HCT116 (cell line): ENCODE measurements around the gene SELENON. TPM values are rescaled to one million over a fixed set of nuclear protein-coding genes. Genes with fewer than 3 reads are reported as not detected.

Source experiments
- ATAC-seq: fragments of 200-7000 bp; cut with Tn5 transposase; 2 replicates; pipeline ENCODE4 v1.9.1; 2020; ENCODE audit warnings: mild to moderate bottlenecking, moderate library complexity
- BruUV-seq: library from RNA; stranded (reverse); fragments of 400-500 nt; replicated peaks from 2 replicates; lab custom pipeline; 2021; lab: Mats Ljungman, UMichigan
- CTCF ChIA-PET: fragments of 300-600 bp; sonication (Branson Sonifier 250); formaldehyde crosslinking; loops from one replicate; lab custom pipeline; 2021; ENCODE audit warnings: antibody characterized with exemption; lab: Charles Lee
- POLR2A ChIA-PET: fragments of 300-600, 350-600 bp; sonication (Branson Sonifier 250); formaldehyde crosslinking; loops from one replicate; lab custom pipeline; 2021; ENCODE audit warnings: antibody characterized with exemption; lab: Charles Lee
- RAD21 ChIA-PET, 2 experiments: fragments of 300-600 bp; sonication (Branson Sonifier 250); formaldehyde crosslinking; loops; one replicate each; lab custom pipeline; 2023; ENCODE audit warnings: low total read pairs in 2 of 2; ENCODE audit not compliant: uncharacterized antibody in 2 of 2, unreplicated experiment in 2 of 2, low non-redundant PET in 1 of 2; lab: Charles Lee
- DNase-seq: peaks from one replicate; pipeline ENCODE4 v3.0.0-alpha.2; 2010; ENCODE audit warnings: low read depth, low spot score
- H2AFZ ChIP-seq: fragments of 200-600 bp; shearing (Covaris generic), sonication (generic); 2 replicates; pipeline ENCODE4 v1.6.1; 2017; ENCODE audit warnings: low read depth, mixed run types, mixed read lengths, antibody characterized with exemption, low read length; ENCODE audit not compliant: poor library complexity, severe bottlenecking
- H3K27ac ChIP-seq: 2 replicates; pipeline ENCODE4 v1.5.1; 2012; ENCODE audit warnings: low read depth, low read length
- H3K27me3 ChIP-seq: fragments of 200-600 bp; sonication (generic); 2 replicates; pipeline ENCODE4 v1.6.1; 2016; ENCODE audit warnings: mixed run types, low read length, mixed read lengths; ENCODE audit not compliant: insufficient read depth
- H3K36me3 ChIP-seq, 2 experiments: fragments of 200-500 bp in 1 of 2; fragments of 200-600 bp in 1 of 2; sonication (Bioruptor generic) in 1 of 2; sonication (generic) in 1 of 2; 2 replicates each; pipeline versions ENCODE4 v1.5.1 to v1.6.1; 2014 to 2016; ENCODE audit warnings: low read length in 2 of 2, inconsistent platforms in 1 of 2, mixed read lengths in 1 of 2, mixed run types in 1 of 2; ENCODE audit not compliant: insufficient read depth in 2 of 2, control insufficient read depth in 1 of 2
- H3K4me1 ChIP-seq, 2 experiments: fragments of 200-600 bp in 1 of 2; sonication (generic) in 1 of 2; 2 replicates each; pipeline versions ENCODE4 v1.5.1 to v1.6.1; 2012 to 2017; ENCODE audit warnings: low read length in 2 of 2, inconsistent platforms in 1 of 2, mild to moderate bottlenecking in 1 of 2, mixed read lengths in 1 of 2, mixed run types in 1 of 2, moderate library complexity in 1 of 2; ENCODE audit not compliant: insufficient read depth in 2 of 2, control insufficient read depth in 1 of 2
- H3K4me2 ChIP-seq: fragments of 200-600 bp; sonication (generic); 2 replicates; pipeline ENCODE4 v1.6.1; 2017; ENCODE audit warnings: mixed run types, low read length, mixed read lengths
- H3K4me3 ChIP-seq, 2 experiments: fragments of 200-600 bp in 1 of 2; sonication (generic) in 1 of 2; replicated peaks in 1 of 2; 2 replicates each; pipeline ENCODE4 v1.5.1; 2011 to 2016; ENCODE audit warnings: low read length in 2 of 2, control low read depth in 1 of 2, low read depth in 1 of 2, mild to moderate bottlenecking in 1 of 2, mixed read lengths in 1 of 2, mixed run types in 1 of 2
- H3K79me2 ChIP-seq: fragments of 200-600 bp; sonication (generic); 2 replicates; pipeline ENCODE4 v1.6.1; 2017; ENCODE audit warnings: mild to moderate bottlenecking, mixed run types, low read length, moderate library complexity, mixed read lengths; ENCODE audit not compliant: insufficient read depth
- H3K9ac ChIP-seq: fragments of 200-600 bp; sonication (generic); 2 replicates; pipeline ENCODE4 v1.6.1; 2016; ENCODE audit warnings: low read length, mixed read lengths
- H3K9me2 ChIP-seq: fragments of 200-600 bp; sonication (generic), shearing (Covaris generic); 2 replicates; pipeline ENCODE4 v1.6.1; 2017; ENCODE audit warnings: mixed run types, mild to moderate bottlenecking, moderate library complexity; ENCODE audit not compliant: insufficient read depth
- H3K9me3 ChIP-seq, 2 experiments: fragments of 200-500 bp in 1 of 2; fragments of 200-600 bp in 1 of 2; sonication (Bioruptor generic) in 1 of 2; sonication (generic) in 1 of 2; 2 replicates each; pipeline ENCODE4 v1.6.1; 2014 to 2017; ENCODE audit warnings: low read length in 2 of 2, mixed read lengths in 2 of 2, inconsistent platforms in 1 of 2, low read depth in 1 of 2, mild to moderate bottlenecking in 1 of 2, mixed run types in 1 of 2, moderate library complexity in 1 of 2; ENCODE audit not compliant: control insufficient read depth in 1 of 2, insufficient read depth in 1 of 2
- H4K20me1 ChIP-seq: fragments of 200-600 bp; sonication (generic), shearing (Covaris generic); 2 replicates; pipeline ENCODE4 v1.6.1; 2017; ENCODE audit warnings: mixed run types, mild to moderate bottlenecking, moderate library complexity; ENCODE audit not compliant: insufficient read depth
- ATF3 ChIP-seq: IDR thresholded peaks from 2 replicates; pipeline ENCODE4 v1.6.1; 2012
- CBX3 ChIP-seq: IDR thresholded peaks from 2 replicates; pipeline ENCODE4 v1.6.1; 2012; ENCODE audit warnings: low read depth
- CEBPB ChIP-seq: IDR thresholded peaks from 2 replicates; pipeline ENCODE4 v1.6.1; 2012; ENCODE audit warnings: low read depth
- EGR1 ChIP-seq: IDR thresholded peaks from 2 replicates; pipeline ENCODE4 v1.6.1; 2012; ENCODE audit warnings: low read depth
- ELF1 ChIP-seq: IDR thresholded peaks from 2 replicates; pipeline ENCODE4 v1.6.1; 2012; ENCODE audit warnings: low read depth, borderline replicate concordance
- EZH2 ChIP-seq: fragments of 200-600 bp; sonication (generic); IDR thresholded peaks from 2 replicates; pipeline ENCODE4 v1.6.1; 2017; ENCODE audit warnings: antibody characterized with exemption, mixed run types
- EZH2phosphoT487 ChIP-seq: fragments of 200-600 bp; IDR thresholded peaks from 2 replicates; pipeline ENCODE4 v1.6.1; 2018; ENCODE audit warnings: antibody characterized with exemption, borderline replicate concordance
- JUND ChIP-seq: IDR thresholded peaks from 2 replicates; pipeline ENCODE4 v1.6.1; 2012
- MAX ChIP-seq: IDR thresholded peaks from 2 replicates; pipeline ENCODE4 v1.6.1; 2012
- POLR2A ChIP-seq: IDR thresholded peaks from 2 replicates; pipeline ENCODE4 v1.7.0; 2011; ENCODE audit warnings: borderline replicate concordance; ENCODE audit not compliant: insufficient read depth, insufficient read length; ENCODE audit errors: extremely low read depth
- POLR2AphosphoS5 ChIP-seq: IDR thresholded peaks from 2 replicates; pipeline ENCODE4 v1.6.1; 2011; ENCODE audit warnings: mild to moderate bottlenecking, low read depth, low read length, moderate library complexity
- REST ChIP-seq: IDR thresholded peaks from 2 replicates; pipeline ENCODE4 v1.6.1; 2012; ENCODE audit warnings: low read depth
- SP1 ChIP-seq: IDR thresholded peaks from 2 replicates; pipeline ENCODE4 v1.6.1; 2012; ENCODE audit warnings: low read depth
- SRF ChIP-seq: IDR thresholded peaks from 2 replicates; pipeline ENCODE4 v1.6.1; 2012; ENCODE audit warnings: low read depth
- TCF7L2 ChIP-seq: IDR thresholded peaks from 2 replicates; pipeline ENCODE4 v1.7.0; 2011; ENCODE audit warnings: borderline replicate concordance, inconsistent platforms; ENCODE audit not compliant: insufficient read depth, insufficient read length; ENCODE audit errors: extremely low read depth
- YY1 ChIP-seq: IDR thresholded peaks from 2 replicates; pipeline ENCODE4 v1.6.1; 2011; ENCODE audit warnings: low read length, low read depth, moderate library complexity, mild to moderate bottlenecking; ENCODE audit not compliant: insufficient replicate concordance; ENCODE audit errors: extremely low read depth
- ZFX ChIP-seq: fragments of 450-650 bp; IDR thresholded peaks from 2 replicates; pipeline ENCODE4 v1.6.1; 2017
- ZNF274 ChIP-seq: fragments of 200-500 bp; sonication (Bioruptor generic); IDR thresholded peaks from 2 replicates; pipeline ENCODE4 v1.6.1; 2014; ENCODE audit warnings: mild to moderate bottlenecking, low read depth, low read length, inconsistent platforms
- intact Hi-C: fragments of 100-400 bp; cut with micrococcal nuclease; formaldehyde crosslinking; loops from 2 replicates; pipeline ENCODE4 v1.10.0; 2022
- total RNA-seq: library from RNA; stranded (reverse); gene quantifications from one replicate; pipeline ENCODE4 v1.2.1, GENCODE V29; 2021; ENCODE audit not compliant: unreplicated experiment

SELENON gene
- total RNA-seq, 1 experiment from 2014 or later = 85.1 TPM

- ATAC-seq = no peak
- peak overlapping the region; percentile 36; the same call in 1 of the 2 replicates for H3K27ac ChIP-seq
Observed at GRCh38 chr1:25799352-25799934, 550 bp upstream of the SELENON start.

More at GRCh38 chr1:25799352-25799934, 550 bp upstream of the SELENON start:
- Histone ChIP-seq H3K36me3 (no peaks in the 10 kb centered on the region), H3K4me1 (peaks cover 5 to 16% of the 10 kb centered on the region in 2 experiments; a peak in 3 of 4 replicates), H3K9me2 (no peaks in the 10 kb centered on the region), H3K27me3 (no peaks in the 10 kb centered on the region), H3K9ac (peak overlapping the region; percentile 27; the same call in 1 of the 2 replicates), H3K4me3 (peak overlapping the region; percentile 35 to 50), H2AFZ (peak overlapping the region; percentile 33), H3K4me2 (peak overlapping the region; percentile 73), H4K20me1 (no peaks in the 10 kb centered on the region), H3K79me2 (no peaks in the 10 kb centered on the region), H3K9me3 (no peaks in the 10 kb centered on the region)
- intact Hi-C loops = loop anchor here (2.0 to 5.0 kb wide), 3 partner anchors 182 to 297 kb away; partner anchors contain the start of gene MAN1C1
- TF ChIP-seq EZH2phosphoT487 = no peak
- TF ChIP-seq MAX = no peak
- no peak for TF ChIP-seq ZFX
- TF ChIP-seq CEBPB = no peak
- no peak for TF ChIP-seq ELF1
- no peak for TF ChIP-seq REST
- no peak for TF ChIP-seq ZNF274
- no peak for TF ChIP-seq CBX3
- no peak for TF ChIP-seq EZH2
- TF ChIP-seq SP1 = no peak
- TF ChIP-seq YY1 = no peak
- no peak for TF ChIP-seq POLR2AphosphoS5
- TF ChIP-seq POLR2A = no peak
- no peak for TF ChIP-seq EGR1
- no peak for TF ChIP-seq TCF7L2
- TF ChIP-seq ATF3 = no peak
- TF ChIP-seq JUND = no peak
- no peak for TF ChIP-seq SRF
- ChIA-PET RAD21 (no interaction called here), CTCF (interaction anchor here (1.1 to 1.8 kb wide), 2 partner anchors 11 to 227 kb away, joined by 7 read pairs; no protein-coding TSS in a partner anchor), POLR2A (interaction anchor here (0.6 kb wide), 1 partner anchor 227 kb away, joined by 5 read pairs; no protein-coding TSS in a partner anchor)
- no TSS peak for BruUV-seq
- no peak for DNase-seq
